ENCODE results near the gene ALCAM. TPM values are rescaled to one million over a fixed set of nuclear protein-coding genes. Genes with fewer than 3 reads are reported as not detected.

Gene ALCAM
- total RNA-seq, 2 experiments from 2014 or later = 47.7 to 51.3 TPM

GRCh38 chr3:105616374-105617121, 249.8 kb downstream of the ALCAM start:
- Histone ChIP-seq H3K4me3 (ENCODE audit: low read depth, low read length, poor library complexity, severe bottlenecking) (no peak overlapping the region), H3K79me2 (ENCODE audit: insufficient read depth, low read depth, low read length) (no peaks in the 10 kb centered on the region), H3K4me2 (ENCODE audit: low read length) (no peak overlapping the region), H2AFZ (ENCODE audit: low read length) (no peak overlapping the region), H3K9me2 (ENCODE audit: insufficient read depth, low read length) (no peaks in the 10 kb centered on the region), H3K9me3 (ENCODE audit: low read length) (no peaks in the 10 kb centered on the region), H3K36me3 (ENCODE audit: insufficient read depth, low read length) (no peaks in the 10 kb centered on the region), H3K4me1 (ENCODE audit: insufficient read depth, low read length, poor library complexity, severe bottlenecking) (no peaks in the 10 kb centered on the region), H4K20me1 (ENCODE audit: insufficient read depth, low read length) (no peaks in the 10 kb centered on the region), H3K27ac (ENCODE audit: low read depth, low read length, poor library complexity, severe bottlenecking) (no peak overlapping the region)
- TF ChIP-seq EZH2phosphoT487 (IDR thresholded peaks at IDR 0.05; ENCODE audit: borderline replicate concordance, low read depth, low read length) = no peak
- no peak for TF ChIP-seq CTCF (conservative IDR thresholded peaks at IDR 0.05; ENCODE audit: low read length)
- ChIA-PET POLR2A (no interaction called here), CTCF (ENCODE audit: unreplicated experiment) (no interaction called here)
- DNase-seq (ENCODE audit: low spot score) = no peak
- intact Hi-C loops (cut with micrococcal nuclease; ENCODE audit: unreplicated experiment) = no loop called here
- no TSS peak for BruUV-seq (replicated peaks)

DNA sequence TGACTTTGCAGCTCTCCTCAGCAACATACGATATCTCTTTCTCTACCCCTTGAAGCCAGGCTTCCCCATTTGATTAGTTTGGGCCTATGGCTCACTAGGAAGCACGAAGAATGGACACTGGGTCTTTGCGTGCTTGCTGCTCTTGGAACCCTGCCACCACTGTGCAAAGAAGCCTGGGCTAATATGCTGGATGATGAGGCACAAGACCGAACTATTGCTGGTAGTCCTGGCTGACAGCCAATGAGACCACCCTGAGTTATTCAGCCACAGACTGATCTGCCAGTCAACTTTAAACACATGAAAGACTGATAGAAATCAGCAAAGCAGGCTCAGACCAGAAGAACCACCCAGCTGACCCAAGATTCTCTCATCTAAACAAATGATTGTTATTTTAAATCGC, 251.8 kb downstream of the ALCAM start:
- POLR2A ChIA-PET = no interaction called here
- no peak for DNase-seq (ENCODE audit: low spot score)
- Histone ChIP-seq H2AFZ (ENCODE audit: low read length) (no peak overlapping the region), H3K4me3 (ENCODE audit: low read depth, low read length, poor library complexity, severe bottlenecking) (no peak overlapping the region), H3K79me2 (ENCODE audit: insufficient read depth, low read depth, low read length) (no peaks in the 10 kb centered on the region), H3K9me2 (ENCODE audit: insufficient read depth, low read length) (no peaks in the 10 kb centered on the region), H3K27ac (ENCODE audit: low read depth, low read length, poor library complexity, severe bottlenecking) (no peak overlapping the region), H3K4me2 (ENCODE audit: low read length) (no peak overlapping the region), H3K9me3 (ENCODE audit: low read length) (no peaks in the 10 kb centered on the region), H3K4me1 (ENCODE audit: insufficient read depth, low read length, poor library complexity, severe bottlenecking) (no peaks in the 10 kb centered on the region), H3K36me3 (ENCODE audit: insufficient read depth, low read length) (no peaks in the 10 kb centered on the region), H4K20me1 (ENCODE audit: insufficient read depth, low read length) (no peaks in the 10 kb centered on the region)
- CTCF ChIA-PET (ENCODE audit: unreplicated experiment) = no interaction called here
- intact Hi-C loops (cut with micrococcal nuclease; ENCODE audit: unreplicated experiment) = no loop called here
- TF ChIP-seq EZH2phosphoT487 (IDR thresholded peaks at IDR 0.05; ENCODE audit: borderline replicate concordance, low read depth, low read length) (no peak), CTCF (conservative IDR thresholded peaks at IDR 0.05; ENCODE audit: low read length) (no peak)
- BruUV-seq (replicated peaks) = no TSS peak

DNA sequence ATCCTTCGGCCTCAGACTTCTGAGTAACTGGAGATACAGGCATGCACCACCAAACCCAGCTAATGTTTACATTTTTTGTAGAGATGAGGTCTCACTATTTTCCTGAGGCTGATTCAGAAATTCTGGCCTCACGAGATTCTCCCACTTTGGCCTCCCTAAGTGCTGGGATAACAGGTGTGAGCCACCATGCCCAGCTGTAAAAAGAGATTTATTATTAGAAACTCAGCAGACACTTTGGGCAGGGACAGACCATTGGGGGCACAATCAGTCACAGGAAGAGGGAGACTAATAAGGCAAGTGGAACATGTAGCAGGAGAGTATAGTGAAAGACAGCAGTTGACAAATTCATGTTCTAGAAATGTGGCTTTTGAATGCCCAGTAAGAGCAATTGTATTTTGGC, 252.9 kb downstream of the ALCAM start:
- BruUV-seq (replicated peaks) = no TSS peak
- no peaks in the 10 kb centered on the region for H4K20me1 ChIP-seq (ENCODE audit: insufficient read depth, low read length)
- POLR2A ChIA-PET = interaction anchor here (0.6 kb wide), 2 partner anchors 41 to 996 kb away, joined by 3 to 4 read pairs; no protein-coding TSS in a partner anchor

More for the DNA sequence above, 252.9 kb downstream of the ALCAM start:
- no peak overlapping the region for H2AFZ ChIP-seq (ENCODE audit: low read length)
- H3K4me1 ChIP-seq (ENCODE audit: insufficient read depth, low read length, poor library complexity, severe bottlenecking) = no peaks in the 10 kb centered on the region
- no peak overlapping the region for H3K4me3 ChIP-seq (ENCODE audit: low read depth, low read length, poor library complexity, severe bottlenecking)
- TF ChIP-seq CTCF (conservative IDR thresholded peaks at IDR 0.05; ENCODE audit: low read length) (no peak), EZH2phosphoT487 (IDR thresholded peaks at IDR 0.05; ENCODE audit: borderline replicate concordance, low read depth, low read length) (no peak)
- no peaks in the 10 kb centered on the region for H3K9me2 ChIP-seq (ENCODE audit: insufficient read depth, low read length)
- no peak overlapping the region for H3K4me2 ChIP-seq (ENCODE audit: low read length)
- CTCF ChIA-PET (ENCODE audit: unreplicated experiment) = no interaction called here
- no peak for DNase-seq (ENCODE audit: low spot score)
- H3K79me2 ChIP-seq (ENCODE audit: insufficient read depth, low read depth, low read length) = no peaks in the 10 kb centered on the region
- intact Hi-C loops (cut with micrococcal nuclease; ENCODE audit: unreplicated experiment) = no loop called here
- no peaks in the 10 kb centered on the region for H3K36me3 ChIP-seq (ENCODE audit: insufficient read depth, low read length)
- H3K9me3 ChIP-seq (ENCODE audit: low read length) = no peaks in the 10 kb centered on the region
- H3K27ac ChIP-seq (ENCODE audit: low read depth, low read length, poor library complexity, severe bottlenecking) = no peak overlapping the region

Data from OCI-LY7 (cell line).